Measurements from ENCODE around the gene RPH3AL.
A peak's percentile ranks its signal among the peaks of the same experiment; 100 is the strongest.

The RPH3AL gene

DNA sequence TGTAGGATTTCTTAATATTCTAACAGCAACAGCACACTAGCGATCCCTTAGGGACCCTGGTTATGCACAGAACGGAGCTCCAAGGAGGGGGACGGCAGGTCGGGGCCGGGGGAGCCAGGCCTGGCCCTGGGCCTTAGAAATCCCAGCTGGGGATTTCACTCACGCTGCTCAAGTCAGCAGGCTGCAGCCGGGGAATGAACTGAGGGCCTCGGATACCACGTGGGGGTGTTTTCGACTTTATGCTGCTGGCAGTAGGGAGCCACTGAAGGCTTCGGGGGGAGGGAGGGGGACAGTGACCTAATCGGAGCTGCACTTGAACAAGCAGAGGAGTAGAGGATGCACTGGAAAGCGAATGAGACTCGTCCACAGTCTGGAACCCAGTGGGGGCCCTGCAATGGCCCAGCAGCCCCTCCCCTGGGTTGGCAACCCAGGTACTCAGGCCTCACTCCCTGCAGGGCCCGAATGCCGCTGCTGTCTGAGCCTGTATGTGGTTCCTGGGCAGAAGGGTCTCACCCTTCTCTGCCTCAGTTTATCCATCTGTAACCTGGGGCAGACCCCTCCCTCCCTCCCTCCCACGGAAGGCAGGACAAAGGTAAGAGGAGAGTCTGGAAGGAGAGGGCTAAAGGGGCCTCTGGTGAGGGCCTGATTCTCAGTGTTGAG lies 53.7 kb downstream of the RPH3AL start:
- peak; percentile 7 for DNase-seq

- DNase-seq = peak; percentile 13
Measured at GRCh38 chr17:297758-298157, 54.8 kb downstream of the RPH3AL start.

GRCh38 chr17:296906-297690 lies 55.5 kb downstream of the RPH3AL start:
- no peak for DNase-seq

DNA sequence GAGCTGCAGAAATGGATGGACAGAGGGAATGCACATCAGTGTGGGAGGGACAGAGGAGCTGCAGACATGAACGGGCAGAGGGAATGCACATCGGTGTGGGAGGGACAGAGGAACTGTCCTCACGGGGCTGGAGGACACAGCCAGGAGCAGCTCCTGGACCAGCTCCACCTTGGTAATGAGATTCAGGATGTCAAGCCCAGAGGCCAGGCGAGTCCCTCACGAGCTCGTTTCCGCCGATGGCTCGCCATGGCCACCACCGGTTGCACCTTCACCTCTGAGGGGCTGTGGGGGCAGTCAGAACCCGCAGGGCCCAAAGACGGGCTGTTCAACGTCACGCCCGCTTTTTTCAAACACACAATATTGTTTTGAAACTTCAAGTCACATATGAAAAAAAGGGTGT lies 56.2 kb downstream of the RPH3AL start:
- DNase-seq = no peak

DNA sequence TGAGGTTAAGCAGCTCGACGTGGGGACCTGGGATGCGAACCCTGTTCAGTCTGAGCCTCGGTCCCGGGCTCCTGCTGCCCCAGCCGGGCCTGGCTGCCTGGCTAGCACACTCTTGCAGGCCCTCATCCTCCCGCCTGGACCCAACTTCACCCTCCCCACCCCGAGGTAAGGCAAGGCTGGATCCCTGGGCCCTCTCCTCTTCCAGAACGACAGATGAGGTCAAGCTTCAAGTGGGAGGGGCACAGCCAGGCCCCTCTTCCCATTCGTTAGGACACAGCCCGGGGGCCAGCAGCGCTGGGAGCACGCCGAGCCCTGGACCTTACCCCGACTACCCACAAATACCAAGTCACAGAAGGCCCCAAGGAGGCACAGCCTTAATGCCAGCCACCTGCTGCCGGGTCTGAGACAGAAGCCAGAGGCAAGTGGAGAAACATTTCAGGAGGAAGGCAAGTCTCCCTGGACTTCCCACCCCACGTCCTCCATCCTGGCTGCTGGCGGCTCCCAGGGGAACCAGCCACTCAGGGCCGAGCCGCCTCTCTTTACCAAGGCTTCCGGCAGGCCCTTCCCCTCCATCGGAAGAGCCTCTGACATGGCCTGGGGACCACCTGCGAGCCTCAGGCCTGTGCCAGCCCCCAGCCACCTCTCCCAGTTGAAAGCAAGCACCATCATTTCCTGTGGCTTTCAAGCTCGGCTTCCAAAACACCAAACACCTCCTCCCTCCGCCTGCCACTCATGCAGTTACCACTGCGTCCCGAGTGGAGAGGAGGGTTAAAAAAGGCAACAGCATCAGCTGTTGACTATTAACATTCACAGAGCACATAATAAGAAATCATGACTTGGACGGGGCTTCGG lies 59.9 kb downstream of the RPH3AL start:
- DNase-seq = no peak

DNA sequence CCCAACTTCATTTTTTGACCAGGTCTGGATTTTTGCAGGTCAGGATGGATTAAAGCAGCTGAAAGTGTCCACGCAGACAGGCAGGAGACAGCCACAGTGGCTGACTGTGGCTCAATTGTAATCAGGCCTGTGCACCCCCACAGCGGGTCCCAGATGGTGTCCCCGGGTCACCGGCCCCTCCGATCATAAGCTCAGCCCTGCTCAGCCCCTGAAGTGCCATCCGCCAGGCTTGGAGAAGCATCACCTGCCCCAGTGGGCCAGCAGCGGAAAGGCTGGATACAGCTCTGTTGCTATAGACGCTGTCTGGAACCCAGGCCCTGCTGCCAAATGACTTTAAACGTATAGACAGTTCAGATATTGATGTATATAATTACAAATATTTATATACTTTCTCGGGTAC lies 60.6 kb downstream of the RPH3AL start:
- DNase-seq = no peak

GRCh38 chr17:291587-291986 lies 61.0 kb downstream of the RPH3AL start:
- DNase-seq = no peak

DNA sequence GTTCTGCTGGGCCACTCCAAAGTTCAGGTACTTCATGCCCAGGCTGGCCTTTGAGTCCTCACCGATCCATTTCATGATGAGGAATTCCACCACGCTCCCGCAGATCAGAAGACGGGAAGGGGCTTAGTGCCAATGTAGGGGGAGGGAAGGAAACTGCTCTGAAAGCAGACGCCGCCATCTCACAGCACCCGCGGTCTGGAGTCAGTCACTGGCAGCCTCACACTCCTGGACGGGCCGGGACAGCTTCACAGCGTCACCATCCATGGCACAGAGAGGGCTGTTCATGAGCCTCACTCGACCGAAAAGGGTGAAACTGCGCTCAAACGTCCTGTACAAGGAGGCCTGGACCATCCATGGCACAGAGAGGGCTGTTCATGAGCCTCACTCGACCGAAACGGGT lies 62.0 kb downstream of the RPH3AL start:
- DNase-seq = no peak

DNA sequence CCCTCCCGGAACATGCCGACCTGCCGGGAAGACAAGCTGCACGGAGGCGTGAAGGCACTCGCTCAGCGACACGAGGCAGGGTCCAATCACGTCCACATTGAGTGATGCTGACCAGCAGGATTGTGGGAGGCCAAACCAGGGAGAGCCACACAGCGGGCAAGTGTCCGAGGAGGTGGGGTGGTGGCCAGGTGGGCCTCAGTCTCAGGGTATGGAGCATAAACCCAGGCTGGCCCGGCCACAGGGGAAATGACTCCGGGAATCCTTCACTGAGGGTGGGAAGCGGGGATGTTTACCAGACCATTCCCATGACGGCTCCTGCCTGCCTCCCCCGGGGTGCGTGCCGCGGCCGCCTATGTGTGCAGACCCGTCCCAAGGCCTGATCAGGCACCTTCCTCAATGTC lies 62.5 kb downstream of the RPH3AL start:
- no peak for DNase-seq

- DNase-seq = no peak
Measured at GRCh38 chr17:289409-289808, 63.2 kb downstream of the RPH3AL start.

- DNase-seq = no peak
Measured at GRCh38 chr17:288802-289356, 63.7 kb downstream of the RPH3AL start.

DNA sequence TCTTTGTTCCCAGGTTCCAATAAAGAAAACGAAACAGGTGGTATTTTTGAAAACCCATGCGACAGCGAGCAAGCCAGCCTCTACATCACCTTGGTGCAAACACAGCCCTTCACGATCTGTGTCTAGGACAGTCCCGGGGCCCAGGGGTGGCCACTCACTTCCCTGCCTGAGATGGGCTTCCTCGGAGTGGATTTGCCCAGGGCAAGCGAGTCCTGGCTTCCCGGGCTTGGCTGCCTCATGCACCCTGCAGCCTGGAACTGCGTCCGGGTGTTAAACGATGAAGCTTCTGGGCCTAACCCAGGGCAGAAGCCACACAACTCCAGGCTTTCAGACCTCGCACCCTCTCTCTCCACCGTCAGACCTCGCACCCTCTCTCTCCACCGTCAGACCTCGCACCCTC lies 66.0 kb downstream of the RPH3AL start:
- DNase-seq = no peak

DNA sequence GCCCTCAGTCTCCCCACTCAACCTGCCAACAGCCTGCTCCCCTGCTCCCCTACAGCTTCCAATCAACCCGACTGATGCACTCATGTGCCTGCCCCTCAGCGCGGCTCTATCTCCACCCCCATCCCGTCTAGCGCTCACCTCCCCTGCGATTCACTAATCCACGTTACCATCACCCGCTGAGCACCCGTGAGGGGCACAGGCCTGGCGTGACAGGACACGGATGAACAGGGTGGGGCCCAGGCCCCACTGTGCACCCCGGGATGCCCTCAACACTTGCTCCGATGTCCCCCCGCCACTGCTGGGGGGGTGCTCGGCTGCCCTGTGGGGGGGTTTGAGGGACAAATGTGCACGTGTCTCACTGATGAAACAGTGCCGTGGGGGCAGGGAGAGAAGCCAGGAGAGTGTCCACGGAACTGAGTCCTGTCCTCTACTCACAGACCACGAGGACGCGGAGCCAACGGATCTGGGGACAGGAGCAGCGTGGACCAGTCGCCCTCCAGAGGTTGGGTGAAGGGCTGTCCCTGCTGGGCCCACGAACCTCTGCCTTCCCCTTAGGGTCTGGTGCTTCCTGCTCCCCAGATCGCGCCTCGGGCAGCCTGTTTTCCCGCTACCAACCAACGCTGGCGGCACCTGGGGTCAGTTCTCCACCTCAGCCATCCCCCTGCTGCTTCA lies 66.7 kb downstream of the RPH3AL start:
- DNase-seq = no peak

- DNase-seq = no peak
Measured at GRCh38 chr17:284676-285355, 67.8 kb downstream of the RPH3AL start.

GRCh38 chr17:283911-284675 lies 68.5 kb downstream of the RPH3AL start:
- peak; percentile 14 for DNase-seq

GRCh38 chr17:282912-283882 lies 69.4 kb downstream of the RPH3AL start:
- no peak for DNase-seq

- no peak for DNase-seq
Measured at GRCh38 chr17:282000-282911, 70.4 kb downstream of the RPH3AL start.

GRCh38 chr17:281365-281999 lies 71.1 kb downstream of the RPH3AL start:
- DNase-seq = no peak
